GM12892 (cell line): ENCODE measurements around the gene PPP1R14B.

ENCODE experiments used
- POLR2A ChIP-seq: IDR thresholded peaks from 2 replicates; pipeline ENCODE4 v1.6.1; 2011; ENCODE audit warnings: low read depth, low read length, control low read depth
- POLR2AphosphoS5 ChIP-seq: IDR thresholded peaks from 2 replicates; pipeline ENCODE4 v1.6.1; 2011; ENCODE audit warnings: low read depth, low read length, control low read depth

- TF ChIP-seq POLR2A (no peak), POLR2AphosphoS5 (no peak)
Observed at GRCh38 chr11:64287676-64288352, 41.1 kb upstream of the PPP1R14B start.
